Cerebellar nuclear complex (tissue), 1 donor: ENCODE results near the gene NAA40.

Experiments used
- DNase-seq, 2 experiments: peaks; one replicate each; lab custom pipeline; 2025; lab: John Stamatoyannopoulos, UW

NAA40 gene

DNA sequence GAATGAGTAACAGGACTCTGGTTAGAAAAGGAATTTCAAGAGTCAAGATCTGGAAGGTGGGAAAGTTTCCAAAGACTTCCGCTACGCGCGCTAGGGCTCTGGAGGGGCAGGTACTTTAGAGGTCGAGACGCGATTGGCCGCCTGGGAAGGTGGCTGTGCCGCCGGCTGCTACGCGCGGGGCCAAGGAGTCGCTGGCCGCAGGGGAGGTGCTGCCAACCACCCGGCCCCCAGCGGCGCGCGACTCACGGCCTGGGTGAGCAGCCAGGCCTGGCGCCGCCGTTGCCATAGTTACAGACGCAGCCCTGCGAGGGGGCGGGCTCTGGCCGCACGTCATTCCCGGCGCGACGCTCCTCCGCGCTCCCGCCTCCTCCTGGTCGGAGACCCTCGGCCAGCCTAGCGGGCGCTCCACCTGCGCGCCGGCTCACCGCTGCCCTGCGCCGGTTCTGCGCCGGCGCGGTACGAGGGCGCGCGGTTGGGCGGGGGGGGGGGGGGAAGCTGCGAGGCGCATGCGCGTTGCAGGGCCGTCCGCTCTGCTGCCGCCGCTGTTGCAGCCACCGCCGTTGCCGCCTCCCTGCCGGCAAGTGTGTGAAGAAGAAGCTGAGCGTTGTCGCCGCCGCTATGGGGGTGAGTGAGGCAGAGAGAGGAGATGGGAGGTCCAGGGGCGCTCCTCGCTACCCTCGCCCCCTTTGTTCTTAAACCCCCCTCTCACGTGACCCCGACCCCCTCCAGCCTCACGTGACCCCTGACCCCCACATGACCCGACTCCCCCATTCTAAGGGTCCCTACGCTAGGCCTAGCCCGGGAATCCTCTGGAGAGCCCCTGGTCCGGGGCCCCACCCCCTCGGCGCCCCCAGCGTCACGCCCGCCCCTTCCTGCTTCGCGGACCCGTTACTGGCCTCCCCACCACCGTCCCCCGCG is at the start of gene NAA40:
Gene NAA40 (plus strand): TSS at position 524 of the 918 bp plus-strand sequence. CDS start 95 bp downstream, at position 619.
- peak; percentile 55 to 73 for DNase-seq

DNA sequence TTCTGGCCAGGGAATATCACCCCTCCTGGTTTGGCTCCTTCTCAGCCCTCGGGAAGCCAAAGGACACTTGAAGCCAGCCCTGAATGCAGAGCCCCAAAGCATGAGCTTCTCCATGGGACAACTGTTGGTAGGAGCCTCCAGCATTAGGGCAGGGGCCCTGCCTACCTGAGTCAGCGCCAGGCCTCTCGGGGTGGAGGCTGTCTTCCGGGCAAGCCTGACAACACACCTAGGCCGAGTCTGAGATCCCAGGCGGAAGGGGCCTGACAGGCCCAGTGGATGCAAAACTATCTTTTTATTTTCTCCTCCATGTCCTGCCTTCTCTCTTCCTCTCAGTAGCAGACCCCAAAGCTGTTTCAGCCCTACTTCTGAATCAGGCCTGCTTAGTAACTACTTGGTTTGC is 49.5 kb upstream of the NAA40 start:
- no peak for DNase-seq

DNA sequence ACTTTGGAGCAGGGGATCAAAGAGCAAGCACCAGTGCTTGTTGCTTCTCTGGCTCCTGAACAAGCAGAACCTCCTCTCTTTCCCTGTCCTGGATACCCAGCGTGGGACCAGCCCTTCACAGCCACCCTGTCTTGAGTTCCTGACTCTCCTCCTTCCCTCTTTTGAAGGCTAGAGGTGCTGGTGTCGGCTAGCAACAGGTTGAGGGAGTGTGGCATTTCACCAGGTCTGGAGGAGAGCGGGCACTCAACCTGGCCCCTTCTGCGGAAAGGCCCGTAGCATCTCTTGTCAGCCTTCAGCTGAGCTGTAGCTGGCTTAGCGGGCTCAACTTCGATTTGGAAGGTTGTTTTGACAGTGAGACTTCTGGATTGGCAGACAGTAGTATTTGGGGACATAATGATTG is 48.4 kb upstream of the NAA40 start:
- no peak for DNase-seq

DNA sequence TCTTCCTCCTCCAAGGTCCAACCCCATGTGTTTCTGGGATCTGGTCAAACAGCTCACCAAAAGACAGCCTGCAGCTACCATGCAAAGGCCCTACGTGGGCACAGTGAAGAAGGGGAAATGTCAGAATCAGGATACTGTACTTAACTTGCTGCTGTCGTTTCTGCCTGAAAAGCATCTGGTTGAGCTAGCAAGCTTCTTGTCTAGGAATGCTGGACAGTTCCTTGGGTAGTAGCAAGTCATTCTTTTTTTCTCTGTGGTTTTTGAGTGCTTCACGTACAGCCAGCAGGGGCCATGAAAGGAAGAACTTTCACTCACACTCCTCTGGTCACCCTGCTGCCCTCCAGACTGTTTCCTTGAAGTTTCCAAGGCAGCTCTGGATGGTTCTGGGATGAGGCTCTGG is 46.6 kb upstream of the NAA40 start:
- no peak for DNase-seq

DNA sequence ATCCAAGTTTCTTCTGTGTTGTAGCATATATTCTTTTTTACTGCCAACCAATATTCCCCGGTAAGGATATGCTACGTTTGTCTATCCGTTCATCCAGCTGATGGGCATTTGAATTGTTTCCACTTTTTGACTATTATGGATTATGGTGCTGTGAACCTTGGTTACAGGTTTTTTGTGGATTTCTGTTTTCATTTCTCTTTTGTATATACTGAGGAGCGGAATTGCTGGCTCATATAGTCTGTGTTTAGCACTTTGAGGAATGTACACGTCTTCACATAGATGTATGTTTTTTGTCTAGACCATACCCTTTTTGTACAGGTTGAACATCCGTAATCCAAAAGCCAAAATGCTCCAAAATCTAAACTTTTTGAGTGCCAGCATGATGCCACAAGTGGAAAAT is 45.4 kb upstream of the NAA40 start:
- no peak for DNase-seq

DNA sequence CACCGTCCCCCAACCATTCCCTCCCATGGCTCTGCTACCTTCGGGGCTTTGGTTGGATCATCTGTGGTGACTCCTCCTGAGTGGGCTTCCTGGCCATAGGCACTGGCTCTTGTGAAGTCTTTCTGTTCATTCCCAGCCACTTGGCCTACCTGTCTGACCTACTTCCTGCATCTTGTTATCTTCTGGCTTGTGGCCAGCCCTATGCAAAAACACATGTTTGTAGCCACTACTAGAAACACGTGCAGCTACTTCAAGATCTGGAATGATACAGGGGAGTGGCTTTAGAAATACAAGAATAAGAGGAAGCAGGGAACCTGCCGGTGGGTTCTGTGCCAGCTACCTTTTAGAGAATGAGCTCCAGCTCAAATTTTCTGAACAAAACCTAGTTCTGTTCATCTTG is 42.7 kb upstream of the NAA40 start:
- DNase-seq = no peak

DNA sequence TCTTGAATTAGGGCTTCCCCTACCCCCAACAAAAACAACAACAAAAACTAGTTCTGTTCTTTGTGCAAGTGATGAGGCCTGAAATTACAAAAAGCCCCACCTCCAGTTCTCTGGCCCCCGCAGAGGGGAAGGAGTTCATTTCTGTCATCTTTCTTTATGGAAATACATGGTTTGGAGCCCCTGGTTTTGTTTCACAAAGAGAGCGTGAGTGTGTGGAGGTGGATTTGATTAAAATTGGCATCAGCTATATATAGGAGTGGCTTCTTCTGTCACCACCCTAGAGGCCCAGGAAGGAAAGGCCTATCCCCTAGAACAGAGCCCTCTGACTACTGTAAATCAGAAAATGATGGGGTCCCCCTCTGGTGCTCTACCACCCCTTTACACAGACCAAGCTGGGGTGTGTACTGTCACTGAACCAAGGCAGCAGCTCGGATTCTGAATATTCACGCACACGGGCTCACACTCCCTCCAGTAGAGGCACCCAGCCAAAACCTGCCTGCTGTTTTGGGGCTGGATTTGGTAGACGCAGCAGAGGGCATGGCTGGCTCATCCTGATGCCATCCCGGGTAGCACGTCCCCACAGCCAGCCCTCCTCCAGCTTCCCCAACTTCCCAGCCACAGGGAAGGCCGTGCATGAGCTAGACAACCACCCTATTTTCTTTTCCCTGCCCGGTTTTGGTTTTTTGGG is 41.2 kb upstream of the NAA40 start:
- DNase-seq = no peak

DNA sequence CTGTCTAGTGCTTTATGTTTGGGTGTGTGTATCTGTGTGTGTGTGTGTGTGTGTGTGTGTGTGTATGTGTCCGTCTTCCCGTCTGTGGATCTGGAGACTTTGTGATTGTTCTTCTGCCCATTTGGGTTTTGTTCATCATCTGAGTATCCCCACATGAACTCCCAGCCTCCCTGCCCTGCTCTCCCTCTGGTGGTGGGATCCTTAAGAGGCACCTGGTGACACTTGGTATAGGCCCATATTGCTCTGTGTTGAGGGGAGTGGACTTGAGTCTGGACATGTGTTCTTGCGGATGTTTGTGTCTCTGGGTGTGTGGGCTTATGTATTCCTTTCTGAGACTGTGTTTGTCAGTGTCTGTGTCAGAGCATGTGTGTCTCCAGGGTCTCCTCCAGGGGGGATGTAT is 37.1 kb upstream of the NAA40 start:
- no peak for DNase-seq

DNA sequence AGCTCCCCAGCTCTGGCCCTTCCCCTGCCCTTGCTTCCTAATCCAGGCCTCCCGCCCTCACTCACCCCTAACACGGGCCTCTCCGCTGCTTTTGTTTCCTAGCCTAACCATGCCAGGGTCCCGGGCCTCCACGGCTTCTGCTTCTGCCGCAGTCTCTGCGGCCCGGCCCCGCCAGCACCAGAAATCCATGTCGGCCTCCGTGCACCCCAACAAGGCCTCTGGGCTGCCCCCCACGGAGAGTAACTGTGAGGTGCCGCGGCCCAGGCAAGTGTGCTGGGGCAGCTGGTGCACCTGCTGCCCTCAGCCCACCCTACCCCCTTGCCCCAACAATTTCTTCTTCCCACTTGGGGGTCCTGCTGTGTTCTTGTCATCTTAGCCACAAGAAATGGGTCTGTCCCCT is 34.9 kb upstream of the NAA40 start:
- DNase-seq = no peak

DNA sequence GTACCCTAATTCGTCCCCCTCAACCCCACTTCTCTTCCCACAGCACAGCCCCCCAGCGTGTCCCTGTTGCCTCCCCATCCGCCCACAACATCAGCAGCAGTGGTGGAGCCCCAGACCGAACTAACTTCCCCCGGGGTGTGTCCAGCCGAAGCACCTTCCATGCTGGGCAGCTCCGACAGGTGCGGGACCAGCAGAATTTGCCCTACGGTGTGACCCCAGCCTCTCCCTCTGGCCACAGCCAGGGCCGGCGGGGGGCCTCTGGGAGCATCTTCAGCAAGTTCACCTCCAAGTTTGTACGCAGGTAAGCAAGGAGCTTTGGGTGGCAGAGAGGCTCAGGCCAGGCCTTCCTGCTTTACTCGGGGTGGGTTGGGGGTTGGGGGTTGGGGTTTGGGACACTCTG is 34.1 kb upstream of the NAA40 start:
- DNase-seq = no peak

DNA sequence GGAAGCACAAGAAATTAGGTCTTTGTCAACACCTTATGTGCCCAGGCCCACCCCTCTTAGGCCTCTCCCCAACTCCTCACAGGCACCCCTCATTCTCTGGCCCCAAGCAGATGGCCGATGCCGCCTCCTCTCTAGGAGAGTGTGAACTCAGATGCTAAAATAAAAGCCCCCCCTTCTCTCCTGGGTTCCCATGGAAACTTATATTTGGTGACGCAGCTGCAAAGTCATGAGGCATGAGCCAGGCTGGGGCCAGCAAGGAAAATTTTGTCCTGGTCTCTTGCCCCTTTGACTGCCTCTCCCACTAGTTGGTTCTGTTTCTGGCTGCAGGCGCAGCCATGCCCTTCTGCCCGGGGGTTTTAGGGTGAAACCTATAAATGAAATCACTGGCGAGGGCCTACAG is 33.6 kb upstream of the NAA40 start:
- DNase-seq = no peak

DNA sequence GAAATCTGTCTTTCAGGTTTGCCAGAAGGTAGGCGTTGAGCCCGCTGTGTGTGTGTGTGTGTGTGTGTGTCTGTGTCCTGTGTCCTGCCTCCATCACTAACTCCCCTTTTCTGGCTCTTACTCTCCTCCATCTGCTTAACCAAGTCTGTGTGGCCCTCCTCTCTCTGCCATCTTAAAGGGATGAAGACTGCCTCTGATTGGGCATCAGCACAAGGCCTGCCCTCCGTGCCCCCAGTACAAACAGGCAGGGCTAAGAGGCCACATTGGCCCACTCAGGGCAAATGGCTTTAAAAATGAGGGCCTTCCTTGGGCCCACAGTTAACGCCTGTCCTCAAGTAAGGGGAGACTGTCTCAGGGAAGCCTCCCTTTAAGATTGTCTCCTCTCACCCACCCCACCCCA is 32.7 kb upstream of the NAA40 start:
- no peak for DNase-seq

DNA sequence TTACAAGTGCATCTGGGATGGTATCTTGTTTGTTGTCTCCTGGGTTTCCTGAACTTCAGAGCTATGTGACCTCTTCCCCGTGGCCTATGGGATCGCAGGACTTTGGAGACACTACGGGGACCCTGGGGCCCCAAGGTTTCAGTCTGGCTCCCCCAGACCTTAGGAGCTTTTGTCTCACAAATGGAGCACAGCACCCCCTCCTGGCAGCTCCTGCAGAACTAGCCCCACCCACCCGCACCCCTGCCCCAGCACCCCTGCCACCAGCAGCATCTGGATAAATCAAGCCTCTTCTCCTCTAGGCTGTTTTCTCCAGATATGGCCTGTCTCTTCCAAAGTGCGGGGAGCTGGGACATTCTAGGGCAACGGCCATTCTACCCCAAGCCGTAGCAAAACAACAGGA is 32.2 kb upstream of the NAA40 start:
- no peak for DNase-seq

DNA sequence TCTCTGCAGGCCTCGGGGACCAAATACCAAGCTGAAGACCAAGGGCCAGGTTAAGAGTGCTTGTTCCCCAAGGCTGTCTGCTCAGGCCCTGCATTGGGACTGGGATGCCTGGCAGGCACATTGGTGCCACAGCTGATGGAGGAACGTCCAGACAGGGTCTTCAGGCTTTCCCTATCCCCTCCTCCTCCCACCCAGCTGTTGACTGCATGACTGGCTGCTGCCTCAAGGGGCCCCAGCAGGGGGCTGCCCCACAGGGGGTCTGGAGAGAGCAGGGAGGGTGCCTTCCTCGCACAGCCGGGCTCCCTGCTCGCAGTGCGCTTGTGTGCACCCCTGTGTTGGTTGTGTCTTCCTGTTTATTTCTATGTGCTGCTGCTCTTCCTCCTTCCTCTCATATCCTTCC is 31.7 kb upstream of the NAA40 start:
- no peak for DNase-seq

DNA sequence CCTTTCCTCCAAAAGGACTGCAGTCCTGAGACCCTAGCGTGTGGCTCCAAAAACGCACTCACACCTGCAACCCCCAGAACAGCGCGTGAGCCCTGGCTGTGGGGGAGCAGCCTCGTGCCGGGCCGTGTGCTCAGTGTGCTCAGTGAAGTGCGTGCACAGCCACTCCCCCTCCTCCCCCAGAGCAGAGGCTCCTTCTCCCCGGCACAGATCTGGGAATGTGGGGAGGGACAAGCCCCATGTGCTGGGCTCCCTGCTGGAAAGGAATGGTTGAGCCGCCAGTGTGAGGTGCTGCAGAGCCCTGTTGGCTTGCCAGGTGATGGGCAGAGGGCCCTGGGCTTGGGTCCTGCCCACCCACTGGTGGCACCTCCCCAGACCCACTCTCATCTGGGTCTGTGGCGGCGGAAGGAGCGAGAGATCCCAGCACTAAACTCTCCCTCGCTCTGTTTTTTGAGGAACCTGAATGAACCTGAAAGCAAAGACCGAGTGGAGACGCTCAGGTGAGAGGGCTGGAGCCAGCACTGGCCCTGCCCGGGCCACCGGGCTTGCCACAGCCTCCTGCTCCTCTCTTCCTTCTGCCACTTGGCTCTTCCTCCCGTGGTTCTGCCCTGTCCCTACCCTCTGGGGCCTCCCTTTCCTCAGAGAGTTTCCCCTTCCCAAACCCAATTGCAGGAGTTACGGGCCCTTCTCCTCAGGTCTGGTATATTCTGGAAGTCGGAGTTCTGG is 30.8 kb upstream of the NAA40 start:
- DNase-seq = no peak

DNA sequence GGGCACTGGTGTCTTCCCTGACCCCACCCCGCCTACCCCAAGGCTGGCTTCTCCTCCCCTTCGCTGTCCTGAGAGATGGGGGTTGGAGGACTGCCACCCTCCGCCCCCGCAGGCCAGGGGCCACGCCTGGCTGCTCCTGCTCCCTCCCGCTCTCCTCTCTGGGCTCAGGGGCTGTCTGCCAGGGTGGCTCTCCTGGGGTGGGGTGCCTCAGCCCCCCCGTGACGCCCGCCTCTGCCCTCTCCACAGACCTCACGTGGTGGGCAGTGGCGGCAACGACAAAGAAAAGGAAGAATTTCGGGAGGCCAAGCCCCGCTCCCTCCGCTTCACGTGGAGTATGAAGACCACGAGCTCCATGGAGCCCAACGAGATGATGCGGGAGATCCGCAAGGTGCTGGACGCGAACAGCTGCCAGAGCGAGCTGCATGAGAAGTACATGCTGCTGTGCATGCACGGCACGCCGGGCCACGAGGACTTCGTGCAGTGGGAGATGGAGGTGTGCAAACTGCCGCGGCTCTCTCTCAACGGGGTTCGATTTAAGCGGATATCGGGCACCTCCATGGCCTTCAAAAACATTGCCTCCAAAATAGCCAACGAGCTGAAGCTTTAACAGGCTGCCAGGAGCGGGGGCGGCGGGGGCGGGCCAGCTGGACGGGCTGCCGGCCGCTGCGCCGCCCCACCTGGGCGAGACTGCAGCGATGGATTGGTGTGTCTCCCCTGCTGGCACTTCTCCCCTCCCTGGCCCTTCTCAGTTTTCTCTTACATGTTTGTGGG is 30.0 kb upstream of the NAA40 start:
- no peak for DNase-seq

DNA sequence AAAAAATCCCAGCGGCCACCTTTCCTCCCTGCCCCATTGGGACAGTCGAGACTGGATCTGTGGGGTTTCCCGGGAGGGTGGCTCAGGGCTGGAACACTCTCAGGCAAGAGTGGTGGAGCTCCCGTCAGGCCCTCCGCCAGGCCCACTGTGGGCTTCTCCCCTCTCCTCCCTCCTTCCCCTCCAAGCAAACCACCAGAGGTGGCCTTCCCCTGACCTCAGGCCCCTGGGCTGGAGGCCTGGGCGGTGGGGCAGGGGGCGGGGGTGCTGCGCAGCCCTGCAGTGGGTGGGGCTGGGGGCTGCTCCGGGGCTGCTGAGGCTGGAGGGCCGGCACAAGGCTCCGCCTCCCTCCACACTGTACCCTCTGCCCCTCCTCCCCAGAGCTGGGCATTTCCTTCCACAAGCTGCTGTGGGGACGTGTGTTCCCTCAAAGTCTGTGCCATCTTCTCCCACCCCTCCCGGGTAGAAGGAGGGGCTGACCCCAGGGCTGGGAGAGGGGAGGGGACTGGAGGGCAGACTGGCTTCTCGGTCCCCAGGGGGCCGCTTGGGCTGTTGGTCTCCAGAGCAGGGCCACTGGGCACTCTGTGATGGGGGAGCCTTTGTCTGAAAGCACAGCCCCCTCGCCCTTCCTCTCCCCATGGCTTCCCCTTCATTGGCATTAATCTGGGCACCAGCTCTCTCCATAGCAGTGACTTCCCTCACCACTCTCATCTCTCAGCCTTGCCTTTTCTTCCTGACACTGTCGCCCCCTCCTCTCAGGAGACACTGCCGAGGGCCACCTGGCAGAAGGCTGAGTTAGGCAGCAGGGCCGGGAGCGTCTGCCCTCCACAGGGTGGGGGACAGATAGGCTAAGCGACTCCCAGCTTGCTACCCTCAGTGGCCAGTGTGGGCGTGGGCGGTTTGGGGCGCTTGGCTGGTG is 29.0 kb upstream of the NAA40 start:
- DNase-seq = no peak

DNA sequence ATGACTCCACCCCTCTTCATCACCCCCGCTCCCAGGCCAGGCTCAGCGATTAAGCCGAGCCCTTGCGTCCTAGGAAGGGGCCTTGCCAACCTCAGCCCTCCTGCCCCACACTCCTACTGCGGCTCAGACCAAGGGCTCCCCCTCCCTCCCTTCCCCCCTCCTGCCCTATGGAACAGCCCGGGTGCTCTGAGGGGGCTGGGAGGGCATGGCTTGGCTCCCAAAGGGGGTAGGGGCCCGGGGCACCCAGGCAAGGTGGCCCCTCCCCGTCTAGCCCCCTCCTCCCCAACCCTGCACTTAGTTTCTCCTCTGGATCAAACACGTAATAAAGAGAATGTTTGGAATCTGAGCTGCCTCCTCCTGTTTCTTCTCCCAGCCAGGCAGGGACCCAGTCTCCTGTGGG is 28.1 kb upstream of the NAA40 start:
- no peak for DNase-seq

DNA sequence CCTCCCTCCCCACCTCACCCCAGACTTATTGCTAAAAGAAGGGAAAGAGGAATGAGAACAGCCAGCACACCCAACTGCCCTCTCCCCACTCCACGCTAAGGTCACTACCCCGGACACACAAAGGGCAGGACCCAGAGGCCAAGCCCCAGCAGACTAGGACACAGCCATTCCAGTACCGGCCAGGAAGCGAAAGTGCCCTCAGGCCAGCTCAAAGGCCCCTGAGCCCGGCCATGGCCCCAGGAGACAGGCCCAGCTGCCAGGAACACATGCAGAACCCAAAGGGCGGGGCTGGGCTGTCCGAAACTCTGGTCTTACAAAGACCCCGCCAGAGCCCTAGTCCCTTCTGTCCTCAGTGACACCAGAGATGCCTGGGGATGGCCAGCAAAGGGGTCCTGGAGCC is 27.4 kb upstream of the NAA40 start:
- no peak for DNase-seq

DNA sequence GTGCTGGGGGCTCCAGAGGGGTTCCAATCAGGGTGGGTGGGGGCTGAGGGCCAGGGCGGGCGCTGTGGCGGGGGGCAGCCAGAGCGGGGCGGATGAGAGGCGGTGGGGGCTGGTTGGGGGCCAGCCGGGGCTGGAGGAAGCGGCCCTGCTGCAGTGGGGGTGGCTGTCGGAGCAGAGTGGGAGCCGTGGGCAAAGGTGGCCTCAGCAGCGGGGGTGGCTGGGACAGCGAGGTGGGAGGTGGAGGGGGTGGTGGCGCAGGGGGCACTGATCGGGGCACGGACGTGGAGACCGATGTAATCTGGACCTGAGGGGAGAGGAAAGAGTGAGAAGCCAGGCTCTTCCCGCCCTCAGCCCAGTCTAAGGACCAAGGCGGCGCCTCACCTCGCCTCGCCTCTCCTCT is 26.9 kb upstream of the NAA40 start:
- DNase-seq = no peak

DNA sequence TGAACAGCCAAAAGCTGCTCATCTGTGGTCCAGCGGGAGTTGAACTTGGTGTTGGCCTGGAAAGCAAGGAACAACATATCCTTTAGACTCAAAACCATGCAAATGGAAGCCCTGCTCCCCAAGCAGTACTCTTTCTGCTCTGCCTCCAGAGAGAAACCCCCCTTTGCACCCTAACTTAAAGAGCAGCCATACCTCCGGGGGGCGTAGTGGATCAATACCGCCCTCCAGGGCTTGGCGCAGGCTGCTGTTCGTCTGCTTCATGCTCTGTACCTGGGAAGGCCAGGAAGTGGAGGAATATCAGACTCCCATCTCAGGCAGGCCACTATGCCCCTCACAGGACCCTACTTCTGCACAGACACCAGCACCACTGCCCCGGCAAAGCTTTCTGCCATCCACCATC is 26.1 kb upstream of the NAA40 start:
- DNase-seq = no peak
